Panc1 (cell line): ENCODE data around the gene RIMBP2.

ENCODE experiments used
- CTCF ChIP-seq: fragments of 450-650 bp; IDR thresholded peaks from 2 replicates; pipeline ENCODE4 v1.5.1; 2017; ENCODE audit warnings: mild to moderate bottlenecking
- POLR2AphosphoS5 ChIP-seq: IDR thresholded peaks from 2 replicates; pipeline ENCODE4 v1.6.1; 2012; ENCODE audit warnings: mild to moderate bottlenecking, low read depth, low read length, moderate library complexity
- REST ChIP-seq, 2 experiments: IDR thresholded peaks; 2 replicates each; pipeline ENCODE4 v1.6.1; 2011 to 2012; ENCODE audit warnings: low read depth in 2 of 2, control low read depth in 1 of 2, low read length in 1 of 2, mild to moderate bottlenecking in 1 of 2, moderate library complexity in 1 of 2; ENCODE audit not compliant: insufficient read depth in 1 of 2

- no peak for TF ChIP-seq CTCF
- no peak for TF ChIP-seq REST (IDR thresholded peaks at IDR 0.05; ENCODE audit: insufficient read depth in 1 of 2, low read depth in 2 of 2, low read length in 1 of 2)
- no peak for TF ChIP-seq POLR2AphosphoS5
These were observed 207.3 kb downstream of the RIMBP2 start for GRCh38 chr12:130508847-130509246.
